GM19395 (cell line): Measurements from ENCODE around the gene OTX1.
"Not testable (repeated sequence)": the region's sequence is repeated elsewhere in the genome, so short reads cannot be mapped to it uniquely, and the experiment has no call there.

Source experiments
- ATAC-seq: cut with Tn5 transposase; IDR thresholded peaks from one replicate; pipeline ENCODE4 v1.9.1; 2021; ENCODE audit warnings: mild to moderate bottlenecking, moderate library complexity; ENCODE audit not compliant: unreplicated experiment

Gene OTX1

DNA sequence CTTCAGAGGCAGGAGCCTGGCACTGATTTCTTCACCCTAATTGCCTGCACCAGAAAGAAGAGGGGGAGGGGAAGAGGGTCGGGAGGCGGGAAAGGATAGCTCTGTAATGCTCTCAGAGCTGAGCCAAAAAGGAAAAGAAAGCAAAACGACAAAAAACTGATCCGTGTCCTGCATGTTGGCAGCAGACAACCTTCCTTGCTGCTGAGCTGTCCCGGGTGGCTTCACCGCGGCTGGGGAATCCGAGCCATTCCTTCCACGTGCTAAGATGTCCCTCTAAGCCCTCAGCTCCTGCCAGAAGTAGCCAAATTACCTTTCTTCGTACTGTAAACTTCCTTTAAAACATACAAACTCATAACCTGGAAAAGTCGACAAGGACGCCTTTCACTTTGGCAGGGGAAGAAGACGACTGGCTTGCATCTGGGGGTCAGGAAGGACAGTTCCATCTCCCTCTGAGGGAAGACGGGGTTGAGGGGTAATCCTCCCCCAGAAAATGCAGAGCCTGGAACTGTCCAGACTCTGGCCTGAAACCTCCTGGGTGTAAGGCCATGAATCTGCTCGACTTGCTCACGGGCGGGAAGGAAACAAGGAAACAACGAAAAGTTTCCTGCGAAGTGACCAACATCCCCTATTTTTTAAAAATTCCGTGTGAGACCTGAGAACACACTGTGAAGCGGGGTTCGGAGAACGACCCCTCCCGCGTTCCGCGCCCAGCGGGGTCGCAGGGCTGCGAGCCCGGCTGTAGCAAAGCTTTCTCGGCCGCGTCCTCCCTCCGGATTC lies 7.7 kb downstream of the OTX1 start:
- no peak for ATAC-seq

DNA sequence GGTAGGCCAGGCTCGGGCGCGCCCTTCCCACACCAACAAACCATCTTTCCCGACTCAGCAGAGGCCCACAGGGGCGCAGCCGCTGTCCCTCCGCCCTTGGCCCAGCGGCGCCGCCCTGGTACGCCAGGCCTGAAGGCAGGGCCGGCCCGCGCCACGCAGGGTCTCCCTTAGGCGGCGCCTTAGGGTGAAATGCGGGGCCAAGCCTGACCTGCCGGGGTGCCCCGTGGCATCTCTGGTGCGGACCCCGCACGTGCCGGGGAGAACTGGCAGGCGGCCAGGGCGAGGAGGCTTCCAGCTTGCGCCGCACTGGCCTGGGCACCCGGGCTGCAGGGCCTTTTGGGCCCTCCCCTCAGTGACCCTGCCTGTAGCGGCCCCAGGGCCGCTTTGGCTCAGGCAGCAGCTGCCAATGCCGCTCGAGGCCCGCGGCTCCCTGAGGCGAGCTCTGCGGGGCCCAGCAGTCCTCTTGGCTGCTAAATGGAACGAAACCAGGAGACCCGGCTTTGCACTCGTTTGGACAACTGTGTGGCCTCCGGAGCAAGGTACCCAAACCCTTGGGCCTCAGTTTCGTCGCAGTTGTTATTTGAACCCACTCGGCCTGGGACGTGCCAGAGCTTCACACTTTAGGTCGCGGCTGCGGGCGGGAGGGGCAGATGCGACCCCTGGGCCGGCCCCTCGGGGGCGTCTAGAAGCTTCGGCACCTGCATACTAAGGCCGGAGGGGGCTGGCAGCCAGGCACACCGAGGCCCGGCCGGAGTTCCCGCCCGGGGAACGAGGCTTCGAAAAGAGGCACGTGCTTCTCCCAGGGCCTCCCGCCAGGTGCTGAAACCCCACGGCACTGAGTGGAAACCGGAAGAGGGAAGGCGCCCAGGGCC lies 8.5 kb downstream of the OTX1 start:
- ATAC-seq, result no peak

DNA sequence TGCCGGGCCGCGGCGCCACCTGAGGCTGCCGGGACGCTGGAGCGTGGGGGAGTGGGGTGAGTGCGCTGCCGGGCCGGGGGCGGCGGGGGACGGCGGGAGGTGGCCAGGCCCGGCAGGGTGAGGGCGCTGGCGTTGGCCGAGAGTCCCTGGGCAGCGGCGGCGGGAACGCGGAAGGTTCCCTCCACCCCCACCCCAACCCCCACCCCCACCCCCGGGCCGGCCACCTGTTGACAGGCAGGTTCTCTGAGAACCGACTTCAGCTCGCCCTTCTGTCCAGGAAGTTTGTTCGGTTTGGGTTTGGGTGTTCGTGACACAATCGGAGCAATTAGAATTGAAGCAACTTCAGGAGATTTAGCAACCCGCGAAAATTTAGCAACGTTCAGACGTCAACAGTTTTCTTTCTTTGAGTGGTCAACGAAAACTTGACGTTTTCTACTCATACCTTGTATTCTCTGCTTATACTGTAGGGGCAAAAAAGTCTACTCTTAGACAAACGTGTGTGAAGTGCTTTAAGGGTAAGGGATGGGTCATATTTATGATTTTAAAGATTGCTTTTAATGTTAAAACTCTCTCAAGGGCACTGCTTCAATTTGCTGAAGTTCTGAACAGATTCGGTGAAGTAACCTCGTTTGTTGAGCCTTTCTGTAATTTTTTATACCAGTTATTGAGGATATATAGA lies 9.3 kb downstream of the OTX1 start:
- no peak for ATAC-seq

- ATAC-seq, result no peak
Measured at GRCh38 chr2:63060472-63060991, 9.9 kb downstream of the OTX1 start.

DNA sequence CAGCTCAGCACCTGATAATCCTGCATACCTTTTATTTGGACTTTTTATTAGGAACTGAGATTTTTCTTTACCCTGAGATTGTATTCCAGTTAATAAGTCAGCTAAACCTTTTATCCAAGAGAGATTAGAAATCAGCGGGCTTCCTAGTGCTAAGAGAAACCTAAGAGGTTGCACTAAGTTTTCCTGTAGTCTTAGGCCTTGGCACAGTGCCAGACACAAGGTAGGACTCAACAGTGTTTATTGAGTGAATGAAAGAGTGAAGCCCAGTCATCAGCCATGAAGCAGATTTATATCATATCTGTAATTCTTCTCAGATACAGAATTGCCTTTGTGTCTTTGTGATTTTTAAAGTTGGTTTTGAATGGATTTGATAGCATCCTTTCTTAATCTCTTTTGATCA lies 13.6 kb downstream of the OTX1 start:
- no peak for ATAC-seq

- no peak for ATAC-seq
Measured at GRCh38 chr2:63064661-63065060, 14.0 kb downstream of the OTX1 start.

DNA sequence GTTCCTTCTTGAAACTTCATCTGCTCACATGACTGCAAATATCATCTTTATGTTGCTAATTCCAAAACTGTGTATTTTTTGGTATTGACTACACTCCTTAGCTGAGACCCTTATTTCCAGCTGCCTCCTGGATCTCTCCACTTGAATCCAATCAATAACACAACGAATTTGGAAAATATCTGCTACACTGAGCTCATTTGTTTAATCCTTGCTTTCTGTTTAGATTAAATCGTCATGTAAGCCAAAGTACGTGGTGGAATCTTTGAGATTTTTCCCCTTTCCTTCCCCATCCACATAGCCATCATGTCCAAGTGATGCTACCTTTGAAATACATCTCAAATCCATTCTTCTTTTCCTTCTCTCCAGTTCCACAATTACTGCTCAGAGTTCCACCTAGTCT lies 15.6 kb downstream of the OTX1 start:
- ATAC-seq, result no peak

GRCh38 chr2:63066838-63067237 lies 16.2 kb downstream of the OTX1 start:
- ATAC-seq, result no peak

GRCh38 chr2:63071664-63072063 lies 21.0 kb downstream of the OTX1 start:
- ATAC-seq, result no peak

GRCh38 chr2:63073994-63074393 lies 23.4 kb downstream of the OTX1 start:
- ATAC-seq, result no peak

GRCh38 chr2:63074399-63074798 lies 23.8 kb downstream of the OTX1 start:
- ATAC-seq, result not testable (repeated sequence)

- no peak for ATAC-seq
Measured at GRCh38 chr2:63078852-63079606, 28.4 kb downstream of the OTX1 start.

DNA sequence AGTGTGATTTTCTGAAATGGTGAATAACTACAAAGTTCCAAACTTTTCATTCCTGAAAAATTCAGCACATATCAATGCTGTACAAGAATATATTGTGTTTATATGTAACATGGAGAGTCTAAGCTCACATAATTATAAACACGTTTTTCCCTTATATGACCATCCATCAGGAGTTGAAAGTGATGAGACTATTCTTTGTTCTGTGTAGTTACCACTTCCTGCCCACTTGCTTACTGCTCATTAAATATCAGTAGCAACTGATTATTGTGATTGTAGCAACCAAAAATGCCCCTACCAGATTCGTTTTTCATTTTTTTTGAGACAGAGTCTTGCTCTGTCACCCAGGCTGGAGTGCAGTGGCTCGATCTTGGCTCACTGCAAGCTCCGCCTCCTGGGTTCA lies 30.8 kb downstream of the OTX1 start:
- no peak for ATAC-seq

DNA sequence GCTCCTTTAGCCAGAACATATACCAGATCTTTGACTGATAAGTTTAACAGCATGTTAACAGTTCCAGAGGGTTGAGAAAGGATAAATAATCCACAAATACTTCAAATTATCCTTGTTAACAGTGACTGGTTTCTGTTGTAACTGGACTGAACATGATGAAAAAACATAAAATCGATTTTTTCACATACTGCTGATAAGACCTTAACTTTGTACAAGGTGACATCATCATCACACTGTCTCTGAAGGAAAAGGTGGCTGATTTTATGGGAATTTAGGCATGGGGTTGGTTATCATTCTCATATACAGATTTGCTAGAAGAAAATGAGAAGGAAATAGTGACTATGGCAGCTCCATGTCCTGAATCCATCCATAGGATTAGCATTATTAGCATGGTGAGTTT lies 36.1 kb downstream of the OTX1 start:
- no peak for ATAC-seq

GRCh38 chr2:63092401-63092800 lies 41.8 kb downstream of the OTX1 start:
- no peak for ATAC-seq

DNA sequence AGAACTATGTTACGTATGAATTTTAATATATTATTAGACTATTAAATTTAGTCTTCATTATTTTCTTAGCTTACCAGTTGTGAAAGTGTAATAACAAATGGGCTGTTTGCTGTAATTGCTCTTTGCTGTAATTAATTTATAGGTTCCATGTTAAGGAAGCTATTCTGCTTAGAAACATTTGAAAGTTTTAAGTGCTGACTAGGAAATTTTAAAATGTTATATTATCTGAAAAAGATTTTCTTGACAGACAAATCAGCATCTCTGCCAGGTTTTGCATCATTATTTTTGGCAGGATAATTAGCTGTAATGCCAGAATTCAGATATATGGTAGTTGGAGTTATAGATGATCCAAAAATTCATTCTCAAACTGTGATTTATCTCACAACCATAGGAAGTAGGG lies 42.2 kb downstream of the OTX1 start:
- ATAC-seq, result no peak

DNA sequence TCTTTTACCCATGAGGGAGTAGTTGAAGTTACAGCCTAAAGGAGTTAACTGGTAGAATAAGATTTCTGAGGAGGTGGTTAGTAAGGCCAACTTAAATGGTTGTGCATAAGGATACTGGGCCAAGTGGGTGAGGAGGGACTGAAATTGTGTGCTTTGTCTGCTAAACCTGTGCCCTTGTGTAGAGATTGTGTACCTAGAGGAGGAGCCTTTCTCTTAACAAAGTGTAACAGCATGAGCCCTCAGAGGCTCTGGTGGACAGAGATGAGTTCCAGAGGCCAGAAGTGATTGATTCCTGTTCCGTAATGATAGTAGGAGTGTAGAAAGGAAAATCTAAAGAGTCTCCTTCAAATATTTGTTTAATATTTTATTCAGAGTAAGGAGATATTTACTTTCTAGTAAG lies 42.9 kb downstream of the OTX1 start:
- no peak for ATAC-seq

DNA sequence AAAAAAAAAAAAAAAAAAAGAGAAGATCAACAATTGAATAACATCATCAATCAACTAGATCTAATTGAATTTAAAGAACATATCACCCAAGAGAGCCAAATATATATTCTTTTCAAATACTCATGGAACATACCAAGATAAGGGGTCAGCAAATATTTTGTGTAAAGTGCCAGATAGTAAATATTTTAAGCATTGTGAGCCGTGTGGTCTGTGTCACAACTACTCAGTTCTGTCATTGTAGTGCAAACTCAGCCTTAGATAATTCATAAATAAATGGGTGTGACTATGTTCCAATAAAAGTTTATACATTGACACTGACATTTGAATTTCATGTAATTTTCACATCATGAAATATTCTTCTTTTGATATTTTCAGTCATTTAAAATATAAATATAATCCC lies 45.9 kb downstream of the OTX1 start:
- no peak for ATAC-seq

- no peak for ATAC-seq
Measured at GRCh38 chr2:63099032-63099431, 48.4 kb downstream of the OTX1 start.

- no peak for ATAC-seq
Measured at GRCh38 chr2:63101954-63102353, 51.3 kb downstream of the OTX1 start.

- ATAC-seq, result no peak
Measured at GRCh38 chr2:63104482-63104881, 53.9 kb downstream of the OTX1 start.
